G401.6 (cell line): Measurements from ENCODE around the gene OR6S1.
"Not testable (repeated sequence)": the region's sequence is repeated elsewhere in the genome, so short reads cannot be mapped to it uniquely, and the experiment has no call there.

Experiments used
- FAIRE-seq: peaks from 2 replicates; lab custom pipeline; 2012; peaks lifted over from hg19 to GRCh38; lab: Jason Lieb, UNC

OR6S1 gene

GRCh38 chr14:20668969-20669368 is 27.5 kb upstream of the OR6S1 start:
- no peak for FAIRE-seq

GRCh38 chr14:20667957-20668356 is 26.5 kb upstream of the OR6S1 start:
- no peak for FAIRE-seq

GRCh38 chr14:20666400-20666961 is 25.0 kb upstream of the OR6S1 start:
- FAIRE-seq: not testable (repeated sequence)

- peak; percentile 95 for FAIRE-seq
These were observed 21.7 kb upstream of the OR6S1 start for GRCh38 chr14:20662968-20663732.

GRCh38 chr14:20661197-20661596 is 19.7 kb upstream of the OR6S1 start:
- FAIRE-seq: no peak

- FAIRE-seq: peak; percentile 3
These were observed 18.4 kb upstream of the OR6S1 start for GRCh38 chr14:20659813-20660395.

- no peak for FAIRE-seq
These were observed 17.8 kb upstream of the OR6S1 start for GRCh38 chr14:20659336-20659735.

GRCh38 chr14:20658246-20658645 is 16.8 kb upstream of the OR6S1 start:
- no peak for FAIRE-seq

- peak; percentile 87 for FAIRE-seq
These were observed 16.0 kb upstream of the OR6S1 start for GRCh38 chr14:20657216-20658211.

- no peak for FAIRE-seq
These were observed 14.8 kb upstream of the OR6S1 start for GRCh38 chr14:20656274-20656673.

GRCh38 chr14:20655851-20656250 is 14.4 kb upstream of the OR6S1 start:
- FAIRE-seq: no peak

- peak; percentile 88 for FAIRE-seq
These were observed 11.8 kb upstream of the OR6S1 start for GRCh38 chr14:20652996-20653975.

GRCh38 chr14:20645481-20645880 is 4.0 kb upstream of the OR6S1 start:
- FAIRE-seq: no peak

- no peak for FAIRE-seq
These were observed 3.0 kb upstream of the OR6S1 start for GRCh38 chr14:20644520-20644919.

- FAIRE-seq: not testable (repeated sequence)
These were observed 1.3 kb upstream of the OR6S1 start for GRCh38 chr14:20642755-20643154.

GRCh38 chr14:20642182-20642581 is 691 bp upstream of the OR6S1 start:
- no peak for FAIRE-seq

GRCh38 chr14:20632831-20633691 is 8.4 kb downstream of the OR6S1 start:
- FAIRE-seq: peak; percentile 93

- FAIRE-seq: no peak
These were observed 9.1 kb downstream of the OR6S1 start for GRCh38 chr14:20632448-20632830.

GRCh38 chr14:20631880-20632389 is 9.6 kb downstream of the OR6S1 start:
- no peak for FAIRE-seq
